ENCODE measurements around the gene COL5A3. TPM values are rescaled to one million over a fixed set of nuclear protein-coding genes. Genes with fewer than 3 reads are reported as not detected.
A peak's percentile ranks its signal among the peaks of the same experiment; 100 is the strongest.

Gene COL5A3
- total and polyA plus RNA-seq, 2 experiments from 2014 or later: 1.0 to 1.2 TPM

- TF ChIP-seq ZNF114 (CRISPR knock-in tag; IDR thresholded peaks at IDR 0.05) (0 out of 2 replicates have a peak, but pooled peaks have one; percentile 30), JUNB (IDR thresholded peaks at IDR 0.05; ENCODE audit: unreplicated experiment) (no peak), ZNF462 (CRISPR knock-in tag; IDR thresholded peaks at IDR 0.05) (0 out of 2 replicates have a peak, but pooled peaks have one; percentile 24), STAT1 (IDR thresholded peaks at IDR 0.05; ENCODE audit: unreplicated experiment) (no peak), EZH2 (IDR thresholded peaks at IDR 0.05; ENCODE audit: low read depth, unreplicated experiment) (no peak)
Observed at GRCh38 chr19:10027158-10027997, 17.1 kb upstream of the COL5A3 start (continued).

GRCh38 chr19:10026744-10027143 is 16.4 kb upstream of the COL5A3 start:
- peaks cover 6% of the 10 kb centered on the region for H3K27me3 Mint-ChIP-seq (ENCODE audit: insufficient read depth, low read depth, poor library complexity)
- Histone ChIP-seq H4K20me1 (replicated peaks; ENCODE audit: insufficient read depth) (no peaks in the 10 kb centered on the region), H3K4me3 (no peak overlapping the region), H3K27me3 (ENCODE audit: insufficient read depth) (peaks cover 10% of the 10 kb centered on the region; the same call in 1 of the 2 replicates), H3F3A (replicated peaks; ENCODE audit: low read depth) (no peaks in the 10 kb centered on the region), H3K27ac (ENCODE audit: low read depth) (no peak overlapping the region), H2AFZ (peak overlapping the region; percentile 40; the same call in 1 of the 2 replicates), H3K9me2 (ENCODE audit: insufficient read depth) (no peaks in the 10 kb centered on the region), H3K4me2 (peak overlapping the region; percentile 71; the same call in 1 of the 2 replicates), H3K79me2 (replicated peaks; ENCODE audit: insufficient read depth) (no peaks in the 10 kb centered on the region), H3K36me3 (ENCODE audit: insufficient read depth) (no peaks in the 10 kb centered on the region), H3K4me1 (ENCODE audit: insufficient read depth) (peaks cover 6% of the 10 kb centered on the region)
- H3K4me1 Mint-ChIP-seq: peaks cover 8% of the 10 kb centered on the region; the same call in 2 of the 3 replicates
- no peaks in the 10 kb centered on the region; the same call in 2 of the 3 replicates for H3K36me3 Mint-ChIP-seq (ENCODE audit: low read depth)
- H3K9me3 Mint-ChIP-seq: no peaks in the 10 kb centered on the region
- ATAC-seq (no peak), DNase-seq (ENCODE audit: low spot score) (no peak)
- H3K4me3 Mint-ChIP-seq: no peak overlapping the region; the same call in 2 of the 3 replicates
- H3K27ac Mint-ChIP-seq: no peak overlapping the region
- TF ChIP-seq REST (IDR thresholded peaks at IDR 0.05; ENCODE audit: unreplicated experiment): no peak
- no peak for TF ChIP-seq STAT1 (IDR thresholded peaks at IDR 0.05; ENCODE audit: unreplicated experiment)
- TF ChIP-seq JUNB (IDR thresholded peaks at IDR 0.05; ENCODE audit: unreplicated experiment): no peak
- no peak for TF ChIP-seq CREB1 (CRISPR knock-in tag; IDR thresholded peaks at IDR 0.05; ENCODE audit: low read depth)
